Erythroblast (primary cell): ENCODE data around the gene METTL24.

Experiments used
- GATA1 ChIP-seq: IDR thresholded peaks from 2 replicates; pipeline ENCODE4 v1.6.1; 2011; ENCODE audit warnings: low read depth, mild to moderate bottlenecking, control low read depth, low read length, moderate library complexity
- POLR2A ChIP-seq: IDR thresholded peaks from 2 replicates; pipeline ENCODE4 v1.6.1; 2011; ENCODE audit warnings: mild to moderate bottlenecking, low read length

GRCh38 chr6:110404607-110405006 lies 46.5 kb upstream of the METTL24 start:
- TF ChIP-seq POLR2A = no peak
- TF ChIP-seq GATA1 = no peak
